ENCODE results near the gene ATG4B.

DNA sequence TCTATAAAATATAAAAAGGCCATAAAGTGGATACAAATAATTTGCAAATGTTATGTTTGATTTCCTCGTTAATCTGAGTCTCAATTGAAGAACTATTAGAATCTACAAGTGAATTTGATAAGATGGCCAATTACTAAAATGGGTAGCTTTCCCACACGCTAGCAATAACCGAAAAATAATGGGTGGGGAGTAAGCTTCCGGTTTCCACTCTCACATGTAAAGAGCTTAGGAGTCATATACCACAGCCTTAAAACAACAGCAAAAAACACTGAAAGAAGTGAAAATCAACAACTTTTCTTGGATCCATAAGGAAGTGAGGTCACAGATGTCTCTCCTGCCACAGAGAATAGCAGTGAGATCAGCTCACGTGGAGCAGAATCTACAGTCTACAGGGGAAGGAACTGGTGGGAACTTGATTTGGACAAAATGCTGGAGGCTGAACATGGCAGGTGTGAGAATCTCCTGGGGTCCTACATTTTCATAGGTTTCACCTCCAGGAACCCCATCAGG lies 19.1 kb upstream of the ATG4B start:
- TF ChIP-seq EZH2 (IDR thresholded peaks at IDR 0.05; ENCODE audit: low read depth, low read length, severe bottlenecking) = no peak
- TF ChIP-seq POLR2AphosphoS5 (IDR thresholded peaks at IDR 0.05; ENCODE audit: low read depth, low read length) = no peak
- TF ChIP-seq, protein P1, sequence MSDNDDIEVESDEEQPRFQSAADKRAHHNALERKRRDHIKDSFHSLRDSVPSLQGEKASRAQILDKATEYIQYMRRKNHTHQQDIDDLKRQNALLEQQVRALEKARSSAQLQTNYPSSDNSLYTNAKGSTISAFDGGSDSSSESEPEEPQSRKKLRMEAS (IDR thresholded peaks at IDR 0.05) = no peak
- TF ChIP-seq, protein P2, sequence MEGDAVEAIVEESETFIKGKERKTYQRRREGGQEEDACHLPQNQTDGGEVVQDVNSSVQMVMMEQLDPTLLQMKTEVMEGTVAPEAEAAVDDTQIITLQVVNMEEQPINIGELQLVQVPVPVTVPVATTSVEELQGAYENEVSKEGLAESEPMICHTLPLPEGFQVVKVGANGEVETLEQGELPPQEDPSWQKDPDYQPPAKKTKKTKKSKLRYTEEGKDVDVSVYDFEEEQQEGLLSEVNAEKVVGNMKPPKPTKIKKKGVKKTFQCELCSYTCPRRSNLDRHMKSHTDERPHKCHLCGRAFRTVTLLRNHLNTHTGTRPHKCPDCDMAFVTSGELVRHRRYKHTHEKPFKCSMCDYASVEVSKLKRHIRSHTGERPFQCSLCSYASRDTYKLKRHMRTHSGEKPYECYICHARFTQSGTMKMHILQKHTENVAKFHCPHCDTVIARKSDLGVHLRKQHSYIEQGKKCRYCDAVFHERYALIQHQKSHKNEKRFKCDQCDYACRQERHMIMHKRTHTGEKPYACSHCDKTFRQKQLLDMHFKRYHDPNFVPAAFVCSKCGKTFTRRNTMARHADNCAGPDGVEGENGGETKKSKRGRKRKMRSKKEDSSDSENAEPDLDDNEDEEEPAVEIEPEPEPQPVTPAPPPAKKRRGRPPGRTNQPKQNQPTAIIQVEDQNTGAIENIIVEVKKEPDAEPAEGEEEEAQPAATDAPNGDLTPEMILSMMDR (IDR thresholded peaks at IDR 0.05; ENCODE audit: control extremely low read depth in 1 of 3, insufficient read depth in 1 of 3, low read depth in 1 of 3, low read length in 3 of 3) = no peak
- no peak for TF ChIP-seq RNF2 (IDR thresholded peaks at IDR 0.05; ENCODE audit: borderline replicate concordance, low read depth, low read length, missing control alignments, poor library complexity, severe bottlenecking)
- TF ChIP-seq CEBPB (IDR thresholded peaks at IDR 0.05; ENCODE audit: low read depth, low read length) = no peak
- TF ChIP-seq CBX8 (IDR thresholded peaks at IDR 0.05; ENCODE audit: borderline replicate concordance, low read depth, low read length) = no peak
- no peak for TF ChIP-seq ZNF274 (IDR thresholded peaks at IDR 0.05; ENCODE audit: borderline replicate concordance, extremely low read depth, low read length)
- no peak for TF ChIP-seq POLR2A (IDR thresholded peaks at IDR 0.05; ENCODE audit: control extremely low read depth in 1 of 2, low read depth in 2 of 2, low read length in 2 of 2)
- TF ChIP-seq EP300 (IDR thresholded peaks at IDR 0.05; ENCODE audit: borderline replicate concordance in 1 of 2, low read depth in 2 of 2, low read length in 2 of 2) = no peak
- TF ChIP-seq MAFK (IDR thresholded peaks at IDR 0.05; ENCODE audit: low read depth, low read length) = no peak

Data from H1 (cell line).